ENCODE data around the gene SPACA6.
"Not testable (repeated sequence)": the region's sequence is repeated elsewhere in the genome, so short reads cannot be mapped to it uniquely, and the experiment has no call there.

SPACA6 gene

GRCh38 chr19:51693260-51693659, at the start of gene SPACA6:
Gene SPACA6 (plus strand): TSS chr19:51693330. CDS start chr19:51693527, 197 bp downstream.
- no peak for DNase-seq
- no peaks in the 10 kb centered on the region for H3K36me3 Mint-ChIP-seq
- H3K9me3 Mint-ChIP-seq, result no peaks in the 10 kb centered on the region
- no peak within 1 kb of the TSS for H3K27ac Mint-ChIP-seq
- CTCF ChIA-PET, result no interaction called here
- H3K4me1 Mint-ChIP-seq, result peaks cover 15% of the 10 kb centered on the region
- peaks cover 27% of the 10 kb centered on the region for H3K27me3 Mint-ChIP-seq
- no peak within 1 kb of the TSS for H3K4me3 Mint-ChIP-seq

GRCh38 chr19:51644636-51645271, 48.4 kb upstream of the SPACA6 start:
- Mint-ChIP-seq H3K27ac (no peak overlapping the region), H3K36me3 (no peaks in the 10 kb centered on the region), H3K27me3 (peaks cover 19% of the 10 kb centered on the region), H3K4me1 (no peaks in the 10 kb centered on the region), H3K9me3 (no peaks in the 10 kb centered on the region), H3K4me3 (no peak overlapping the region)
- CTCF ChIA-PET, result interaction anchor here (1.2 kb wide), 2 partner anchors 16 to 172 kb away, joined by 3 read pairs; no protein-coding TSS in a partner anchor
- DNase-seq, result no peak

- CTCF ChIA-PET, result interaction anchor here (1.1 kb wide), 1 partner anchor 10 kb away, joined by 3 read pairs; no protein-coding TSS in a partner anchor
- not testable (repeated sequence) for H3K27ac Mint-ChIP-seq, H3K4me1 Mint-ChIP-seq, DNase-seq, H3K9me3 Mint-ChIP-seq, H3K4me3 Mint-ChIP-seq, H3K36me3 Mint-ChIP-seq
- peaks cover 24% of the 10 kb centered on the region for H3K27me3 Mint-ChIP-seq
These were observed 46.4 kb upstream of the SPACA6 start, which contains the start of gene SIGLEC14 for GRCh38 chr19:51646730-51647129. Gene SIGLEC14 (minus strand): TSS chr19:51646825. CDS start chr19:51646759, 66 bp downstream.

GRCh38 chr19:51647318-51647717, 45.8 kb upstream of the SPACA6 start:
- Mint-ChIP-seq H3K9me3 (no peaks in the 10 kb centered on the region), H3K27me3 (peaks cover 24% of the 10 kb centered on the region), H3K4me3 (no peak overlapping the region), H3K4me1 (no peaks in the 10 kb centered on the region), H3K27ac (no peak overlapping the region), H3K36me3 (no peaks in the 10 kb centered on the region)
- DNase-seq, result no peak
- CTCF ChIA-PET, result interaction anchor here (1.1 kb wide), 1 partner anchor 10 kb away, joined by 3 read pairs; no protein-coding TSS in a partner anchor

GRCh38 chr19:51651216-51651846, 41.8 kb upstream of the SPACA6 start:
- H3K27me3 Mint-ChIP-seq, result peaks cover 9% of the 10 kb centered on the region
- no peak for DNase-seq
- CTCF ChIA-PET, result no interaction called here
- no peak overlapping the region for H3K4me3 Mint-ChIP-seq
- H3K9me3 Mint-ChIP-seq, result no peaks in the 10 kb centered on the region
- no peak overlapping the region for H3K27ac Mint-ChIP-seq
- H3K4me1 Mint-ChIP-seq, result no peaks in the 10 kb centered on the region
- H3K36me3 Mint-ChIP-seq, result no peaks in the 10 kb centered on the region

GRCh38 chr19:51652266-51652665, 40.9 kb upstream of the SPACA6 start:
- no peak overlapping the region for H3K4me3 Mint-ChIP-seq
- no peaks in the 10 kb centered on the region for H3K36me3 Mint-ChIP-seq
- no peaks in the 10 kb centered on the region for H3K9me3 Mint-ChIP-seq
- no peak overlapping the region for H3K27ac Mint-ChIP-seq
- H3K4me1 Mint-ChIP-seq, result peaks cover 5% of the 10 kb centered on the region
- peaks cover 9% of the 10 kb centered on the region for H3K27me3 Mint-ChIP-seq
- DNase-seq, result no peak
- CTCF ChIA-PET, result no interaction called here

- no peaks in the 10 kb centered on the region for H3K9me3 Mint-ChIP-seq
- H3K4me1 Mint-ChIP-seq, result peaks cover 5% of the 10 kb centered on the region
- no peak for DNase-seq
- H3K27me3 Mint-ChIP-seq, result peaks cover 9% of the 10 kb centered on the region
- CTCF ChIA-PET, result interaction anchor here (3.2 kb wide), 1 partner anchor 180 kb away, joined by 15 read pairs; no protein-coding TSS in a partner anchor
- H3K4me3 Mint-ChIP-seq, result no peak overlapping the region
- H3K36me3 Mint-ChIP-seq, result no peaks in the 10 kb centered on the region
- no peak overlapping the region for H3K27ac Mint-ChIP-seq
These were observed 40.0 kb upstream of the SPACA6 start for GRCh38 chr19:51653162-51653561.

- Mint-ChIP-seq H3K4me3 (no peak overlapping the region), H3K4me1 (peaks cover 5% of the 10 kb centered on the region), H3K27me3 (peaks cover 9% of the 10 kb centered on the region), H3K9me3 (no peaks in the 10 kb centered on the region), H3K36me3 (no peaks in the 10 kb centered on the region), H3K27ac (no peak overlapping the region)
- DNase-seq, result no peak
- CTCF ChIA-PET, result interaction anchor here (0.6 to 3.2 kb wide), 4 partner anchors 12 to 183 kb away, joined by 3 to 15 read pairs (median 6); no protein-coding TSS in a partner anchor
These were observed 38.3 kb upstream of the SPACA6 start for GRCh38 chr19:51654783-51655182.

- Mint-ChIP-seq H3K4me1 (peaks cover 5% of the 10 kb centered on the region), H3K36me3 (no peaks in the 10 kb centered on the region), H3K27me3 (peaks cover 18% of the 10 kb centered on the region), H3K4me3 (no peak overlapping the region), H3K27ac (no peak overlapping the region), H3K9me3 (no peaks in the 10 kb centered on the region)
- DNase-seq, result peak; percentile 75
- CTCF ChIA-PET, result interaction anchor here (0.6 to 3.6 kb wide), 8 partner anchors 9 to 240 kb away, joined by 3 to 25 read pairs (median 4); no protein-coding TSS in a partner anchor
These were observed 32.0 kb upstream of the SPACA6 start for GRCh38 chr19:51660975-51661600.

GRCh38 chr19:51663650-51664049, 29.5 kb upstream of the SPACA6 start:
- H3K9me3 Mint-ChIP-seq, result no peaks in the 10 kb centered on the region
- no peaks in the 10 kb centered on the region for H3K4me1 Mint-ChIP-seq
- CTCF ChIA-PET, result interaction anchor here (0.8 kb wide), 1 partner anchor 190 kb away, joined by 3 read pairs; no protein-coding TSS in a partner anchor
- H3K36me3 Mint-ChIP-seq, result no peaks in the 10 kb centered on the region
- no peak overlapping the region for H3K4me3 Mint-ChIP-seq
- H3K27me3 Mint-ChIP-seq, result peaks cover 18% of the 10 kb centered on the region
- no peak for DNase-seq
- H3K27ac Mint-ChIP-seq, result no peak overlapping the region

GRCh38 chr19:51664131-51664530, 29.0 kb upstream of the SPACA6 start:
- CTCF ChIA-PET, result no interaction called here
- H3K9me3 Mint-ChIP-seq, result no peaks in the 10 kb centered on the region
- no peak overlapping the region for H3K4me3 Mint-ChIP-seq
- H3K4me1 Mint-ChIP-seq, result no peaks in the 10 kb centered on the region
- peaks cover 18% of the 10 kb centered on the region for H3K27me3 Mint-ChIP-seq
- no peaks in the 10 kb centered on the region for H3K36me3 Mint-ChIP-seq
- no peak for DNase-seq
- H3K27ac Mint-ChIP-seq, result no peak overlapping the region

GRCh38 chr19:51664997-51665396, 28.1 kb upstream of the SPACA6 start:
- Mint-ChIP-seq H3K4me3 (no peak overlapping the region), H3K4me1 (no peaks in the 10 kb centered on the region), H3K9me3 (no peaks in the 10 kb centered on the region), H3K36me3 (no peaks in the 10 kb centered on the region), H3K27ac (no peak overlapping the region), H3K27me3 (peaks cover 18% of the 10 kb centered on the region)
- no peak for DNase-seq
- CTCF ChIA-PET, result no interaction called here

- no peak overlapping the region for H3K27ac Mint-ChIP-seq
- CTCF ChIA-PET, result no interaction called here
- H3K36me3 Mint-ChIP-seq, result no peaks in the 10 kb centered on the region
- no peak for DNase-seq
- H3K4me1 Mint-ChIP-seq, result no peaks in the 10 kb centered on the region
- H3K27me3 Mint-ChIP-seq, result peaks cover 16% of the 10 kb centered on the region
- no peaks in the 10 kb centered on the region for H3K9me3 Mint-ChIP-seq
- no peak overlapping the region for H3K4me3 Mint-ChIP-seq
These were observed 24.9 kb upstream of the SPACA6 start for GRCh38 chr19:51668216-51668615.

GRCh38 chr19:51675911-51676565, 17.1 kb upstream of the SPACA6 start:
- not testable (repeated sequence) for H3K4me3 Mint-ChIP-seq, H3K27me3 Mint-ChIP-seq, DNase-seq, H3K27ac Mint-ChIP-seq, H3K4me1 Mint-ChIP-seq, H3K36me3 Mint-ChIP-seq
- peaks cover 15% of the 10 kb centered on the region for H3K9me3 Mint-ChIP-seq
- CTCF ChIA-PET, result interaction anchor here (1.1 to 2.3 kb wide), 3 partner anchors 15 to 18 kb away, joined by 3 to 13 read pairs (median 6); no protein-coding TSS in a partner anchor

Measured in activated naive CD4-positive, alpha-beta T cell treated with anti-CD3 and anti-CD28 coated beads, Interleukin-2, amount 10 ng/mL, durations not matched to agents 7 days and 5 days (primary cell).